Fibroblast of skin of abdomen (primary cell): Measurements from ENCODE around the gene ADORA2B.
"Not testable (repeated sequence)": the region's sequence is repeated elsewhere in the genome, so short reads cannot be mapped to it uniquely, and the experiment has no call there.

Experiments
- DNase-seq: peaks from one replicate; pipeline ENCODE4 v3.0.0-alpha.2; 2013

The ADORA2B gene

GRCh38 chr17:15922586-15922985, 22.3 kb upstream of the ADORA2B start:
- DNase-seq = no peak

GRCh38 chr17:15926039-15926740, 18.7 kb upstream of the ADORA2B start:
- no peak for DNase-seq

- DNase-seq = no peak
These were observed 16.6 kb upstream of the ADORA2B start for GRCh38 chr17:15928286-15928785.

- no peak for DNase-seq
These were observed 15.0 kb upstream of the ADORA2B start for GRCh38 chr17:15929941-15930340.

- DNase-seq = no peak
These were observed 14.5 kb upstream of the ADORA2B start for GRCh38 chr17:15930426-15930825.

- no peak for DNase-seq
These were observed 13.5 kb upstream of the ADORA2B start for GRCh38 chr17:15931394-15931793.

GRCh38 chr17:15934866-15935265, 10.1 kb upstream of the ADORA2B start:
- DNase-seq = no peak

GRCh38 chr17:15935891-15936290, 9.0 kb upstream of the ADORA2B start:
- no peak for DNase-seq

- not testable (repeated sequence) for DNase-seq
These were observed 8.4 kb upstream of the ADORA2B start for GRCh38 chr17:15936481-15936880.

GRCh38 chr17:15941781-15942180, 3.1 kb upstream of the ADORA2B start:
- DNase-seq = no peak

- DNase-seq = no peak
These were observed 2.6 kb upstream of the ADORA2B start for GRCh38 chr17:15942207-15942833.

GRCh38 chr17:15943971-15944758, 765 bp upstream of the ADORA2B start:
- no peak for DNase-seq

- DNase-seq = no peak
These were observed 729 bp downstream of the ADORA2B start for GRCh38 chr17:15945527-15946191.

- DNase-seq = no peak
These were observed 1.7 kb downstream of the ADORA2B start for GRCh38 chr17:15946611-15947120.

GRCh38 chr17:15947271-15947670, 2.3 kb downstream of the ADORA2B start:
- no peak for DNase-seq

GRCh38 chr17:15947976-15948752, 3.2 kb downstream of the ADORA2B start:
- DNase-seq = no peak

- no peak for DNase-seq
These were observed 6.6 kb downstream of the ADORA2B start for GRCh38 chr17:15951368-15952047.

- no peak for DNase-seq
These were observed 7.2 kb downstream of the ADORA2B start for GRCh38 chr17:15952048-15952532.

GRCh38 chr17:15952916-15953790, 8.2 kb downstream of the ADORA2B start:
- DNase-seq = no peak

- peak; percentile 85 for DNase-seq
These were observed 9.3 kb downstream of the ADORA2B start for GRCh38 chr17:15954222-15954621.
